GM23248 (cell line): ENCODE measurements around the gene SCAPER. TPM values are rescaled to one million over a fixed set of nuclear protein-coding genes. Genes with fewer than 3 reads are reported as not detected.

ENCODE experiments used
- DNase-seq: peaks from one replicate; pipeline ENCODE4 v3.0.0-alpha.2; 2015
- H2AFZ ChIP-seq: fragments of 200-600 bp; sonication (generic); 2 replicates; pipeline ENCODE4 v1.6.1; 2016; ENCODE audit warnings: antibody characterized with exemption
- H3F3A ChIP-seq: fragments of 200-600 bp; sonication (generic); 2 replicates; pipeline ENCODE4 v1.6.1; 2016; ENCODE audit warnings: mild to moderate bottlenecking, antibody characterized with exemption, mixed run types; ENCODE audit not compliant: insufficient read depth
- H3K27ac ChIP-seq: fragments of 200-600 bp; sonication (generic); 2 replicates; pipeline ENCODE4 v1.5.1; 2016; ENCODE audit warnings: mild to moderate bottlenecking
- H3K27me3 ChIP-seq: fragments of 200-600 bp; sonication (generic); replicated peaks from 2 replicates; pipeline ENCODE4 v1.6.1; 2016; ENCODE audit warnings: mild to moderate bottlenecking; ENCODE audit not compliant: insufficient read depth
- H3K36me3 ChIP-seq: fragments of 200-600 bp; sonication (generic); 2 replicates; pipeline ENCODE4 v1.6.1; 2016; ENCODE audit warnings: low read depth, mild to moderate bottlenecking
- H3K4me1 ChIP-seq: fragments of 200-600 bp; sonication (generic); 2 replicates; pipeline ENCODE4 v1.6.1; 2016; ENCODE audit warnings: mild to moderate bottlenecking; ENCODE audit not compliant: insufficient read depth
- H3K4me2 ChIP-seq: fragments of 200-600 bp; sonication (generic); one replicate; pipeline ENCODE4 v1.6.1; 2016; ENCODE audit warnings: mild to moderate bottlenecking; ENCODE audit not compliant: unreplicated experiment
- H3K4me3 ChIP-seq: fragments of 200-600 bp; sonication (generic); 2 replicates; pipeline ENCODE4 v1.5.1; 2016; ENCODE audit warnings: mild to moderate bottlenecking
- H3K79me2 ChIP-seq: fragments of 200-600 bp; sonication (generic); 2 replicates; pipeline ENCODE4 v1.6.1; 2016; ENCODE audit warnings: mild to moderate bottlenecking; ENCODE audit not compliant: insufficient read depth
- H3K9ac ChIP-seq: fragments of 200-600 bp; sonication (generic); 2 replicates; pipeline ENCODE4 v1.6.1; 2016; ENCODE audit warnings: mild to moderate bottlenecking
- H3K9me2 ChIP-seq: fragments of 200-600 bp; sonication (generic); 2 replicates; pipeline ENCODE4 v1.6.1; 2016; ENCODE audit warnings: mixed run types, mild to moderate bottlenecking, moderate library complexity; ENCODE audit not compliant: insufficient read depth
- H3K9me3 ChIP-seq: fragments of 200-600 bp; sonication (generic); one replicate; pipeline ENCODE4 v1.6.1; 2017; ENCODE audit warnings: low read depth
- H4K20me1 ChIP-seq: fragments of 200-600 bp; sonication (generic); 2 replicates; pipeline ENCODE4 v1.6.0; 2016; ENCODE audit not compliant: insufficient read depth
- EZH2 ChIP-seq: fragments of 200-600 bp; sonication (generic); IDR thresholded peaks from 2 replicates; pipeline ENCODE4 v1.6.1; 2018; ENCODE audit warnings: antibody characterized with exemption, mild to moderate bottlenecking; ENCODE audit not compliant: insufficient read depth, poor library complexity, severe bottlenecking
- EZH2phosphoT487 ChIP-seq: fragments of 200-600 bp; sonication (generic); IDR thresholded peaks from 2 replicates; pipeline ENCODE4 v1.6.1; 2018; ENCODE audit warnings: antibody characterized with exemption, moderate library complexity, mild to moderate bottlenecking, low read depth; ENCODE audit not compliant: insufficient read depth
- WGBS, 2 experiments: methylation state at CpG; one replicate each; pipeline ENCODE4 v1.1.6; 2015 to 2017; ENCODE audit warnings: low lambda C conversion rate in 2 of 2, low coverage in 1 of 2; ENCODE audit errors: missing lambda C conversion rate in 2 of 2; 5-methylcytosine and 5-hydroxymethylcytosine counted together
- in situ Hi-C: fragments of 300-500 bp; cut with MboI; formaldehyde crosslinking; loops from 2 replicates; pipeline ENCODE4 v1.15.0; 2020
- polyA plus RNA-seq: library from polyadenylated mRNA; unstranded; fragments of >200 nt; fragmentation: Nextera tagmentation; extraction: Ambion mirVana; gene quantifications from 2 replicates; pipeline ENCODE4 v1.2.1, GENCODE V29; 2016
- total RNA-seq: library from RNA; depleted of rRNA; stranded (reverse); fragments of >200 nt; shearing (Covaris generic); gene quantifications from 2 replicates; pipeline ENCODE4 v1.2.3, GENCODE V29; 2014

Gene SCAPER
- total and polyA plus RNA-seq, 2 experiments from 2014 or later: 5.9 to 7.8 TPM

DNA sequence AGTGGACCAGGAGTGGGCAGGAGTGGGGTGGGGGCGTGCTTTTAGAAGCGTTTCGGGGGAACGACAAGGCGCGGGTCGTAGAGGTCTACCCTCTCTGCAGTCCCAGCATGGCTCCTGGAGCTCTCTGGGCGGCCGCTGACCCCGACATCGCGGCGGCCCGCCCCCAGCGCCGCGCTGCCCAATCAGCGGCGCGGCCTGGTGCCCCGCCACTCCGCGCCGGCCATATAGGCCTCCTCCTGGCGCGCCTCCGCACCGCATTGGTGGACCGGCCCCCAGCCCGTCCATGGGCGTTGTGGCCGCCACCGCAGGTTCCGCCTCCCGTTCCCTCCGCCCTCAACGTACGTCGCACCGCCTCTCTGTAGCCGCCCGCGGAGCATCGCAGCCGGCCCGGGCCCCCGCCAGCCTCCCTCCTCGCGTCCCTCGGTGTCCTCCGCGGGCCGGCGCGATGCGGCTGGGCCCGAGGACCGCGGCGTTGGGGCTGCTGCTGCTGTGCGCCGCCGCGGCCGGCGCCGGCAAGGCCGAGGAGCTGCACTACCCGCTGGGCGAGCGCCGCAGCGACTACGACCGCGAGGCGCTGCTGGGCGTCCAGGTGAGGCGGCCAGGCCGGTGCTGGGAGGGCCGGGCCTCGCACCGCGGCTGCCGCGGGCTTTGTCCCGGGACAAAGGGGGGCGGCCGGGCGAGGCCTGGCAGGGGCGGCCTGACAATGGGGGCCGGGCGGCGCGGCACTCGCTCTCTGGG is 26.4 kb upstream of the SCAPER start, which contains the start of gene RCN2:
Gene RCN2 (plus strand): TSS at position 353 of the 738 bp plus-strand sequence. CDS start 93 bp downstream, at position 446.
- Histone ChIP-seq H3K27ac (peak within 1 kb of the TSS; percentile 27), H3K9ac (peak within 1 kb of the TSS; percentile 87), H3K4me3 (peak within 1 kb of the TSS; percentile 76), H3K9me2 (no peaks in the 10 kb centered on the region), H3K36me3 (peaks cover 4% of the 10 kb centered on the region; the same call in 1 of the 2 replicates), H2AFZ (peak within 1 kb of the TSS; percentile 100), H3K27me3 (no peaks in the 10 kb centered on the region), H3K4me2 (peak within 1 kb of the TSS; percentile 100), H4K20me1 (no peaks in the 10 kb centered on the region), H3K9me3 (no peaks in the 10 kb centered on the region), H3K79me2 (peaks cover 24% of the 10 kb centered on the region), H3K4me1 (peaks cover 6% of the 10 kb centered on the region; the same call in 1 of the 2 replicates), H3F3A (no peaks in the 10 kb centered on the region)
- in situ Hi-C loops: no loop called here
- 1% methylated on average over 77 to 91 of the region's 96 CpGs for WGBS, 2 experiments
- TF ChIP-seq EZH2phosphoT487: no peak
- no peak for TF ChIP-seq EZH2
- peak; percentile 99 for DNase-seq

DNA sequence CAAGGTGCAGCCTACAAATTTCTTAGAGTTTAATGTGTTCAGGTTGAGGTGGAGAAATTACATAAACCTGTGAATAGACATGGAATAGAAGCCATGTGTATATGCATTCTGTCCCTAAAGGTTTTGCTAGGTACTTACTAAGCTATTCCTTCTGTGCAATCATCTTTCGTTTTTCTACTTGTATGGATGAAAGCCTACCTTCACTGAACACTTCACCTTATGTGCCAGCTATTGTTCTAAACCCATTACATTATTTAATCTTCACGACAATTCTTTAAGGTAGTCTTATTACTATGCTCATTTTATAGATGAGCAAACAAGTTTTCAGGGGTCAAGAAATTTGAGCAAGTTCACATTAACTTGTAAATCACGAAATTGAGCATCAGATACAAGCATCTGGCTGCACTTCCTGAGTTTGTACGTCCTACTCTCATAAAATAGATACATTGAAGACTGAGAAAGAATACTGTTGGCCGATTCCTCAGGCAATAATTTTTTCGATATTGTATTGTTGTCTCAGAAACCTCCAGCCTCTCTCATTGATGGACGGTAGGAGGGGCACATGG is 25.8 kb upstream of the SCAPER start:
- no peak for DNase-seq
- Histone ChIP-seq H3K4me1 (peaks cover 6% of the 10 kb centered on the region; the same call in 1 of the 2 replicates), H3K27me3 (no peaks in the 10 kb centered on the region), H3K79me2 (peaks cover 24% of the 10 kb centered on the region), H3K9ac (peak overlapping the region; percentile 76), H3K9me3 (no peaks in the 10 kb centered on the region), H3K4me2 (peak overlapping the region; percentile 100), H4K20me1 (no peaks in the 10 kb centered on the region), H2AFZ (peak overlapping the region; percentile 100), H3F3A (no peaks in the 10 kb centered on the region), H3K27ac (peak overlapping the region; percentile 27), H3K36me3 (peaks cover 4% of the 10 kb centered on the region; the same call in 1 of the 2 replicates), H3K4me3 (peak overlapping the region; percentile 76), H3K9me2 (no peaks in the 10 kb centered on the region)
- in situ Hi-C loops: no loop called here
- 20 to 26% methylated on average over 6 to 7 of the region's 7 CpGs for WGBS, 2 experiments
- TF ChIP-seq EZH2: no peak
- no peak for TF ChIP-seq EZH2phosphoT487

DNA sequence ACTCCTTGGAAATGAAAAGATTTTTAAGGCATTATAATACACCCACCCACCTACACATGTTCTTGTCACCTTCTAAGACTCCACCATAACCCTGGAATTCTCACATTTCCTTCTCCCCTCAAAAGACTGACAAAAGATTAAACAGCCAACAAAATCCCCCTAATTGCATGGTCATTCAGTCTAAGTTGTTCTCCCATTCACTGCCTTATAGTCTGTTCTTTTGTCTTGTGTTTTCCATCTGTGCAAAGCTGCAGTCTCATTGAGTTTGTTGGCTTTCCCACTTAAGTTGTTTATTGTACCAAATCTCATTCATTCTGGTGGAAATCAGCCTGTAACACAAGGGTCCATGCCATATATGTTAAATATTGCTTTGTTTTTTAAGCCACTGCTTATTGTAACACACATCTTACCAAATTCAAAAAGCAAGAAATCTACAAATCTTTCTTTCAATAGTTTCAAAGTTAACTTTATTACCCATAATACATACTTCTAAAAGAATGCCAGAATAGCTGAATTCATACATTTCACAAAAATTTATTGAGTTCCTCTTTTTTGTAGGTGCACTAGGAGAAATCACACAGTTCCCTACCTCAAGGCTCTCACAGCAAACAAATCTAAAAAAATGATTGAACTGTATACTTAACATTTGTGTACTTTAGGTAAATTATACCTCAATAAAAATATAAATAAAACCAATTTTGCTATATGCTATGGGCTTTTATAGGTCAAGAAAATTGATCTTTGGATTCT is 24.0 kb upstream of the SCAPER start:
- Histone ChIP-seq H3K9me3 (no peaks in the 10 kb centered on the region), H3K27me3 (no peaks in the 10 kb centered on the region), H3K4me1 (peaks cover 6% of the 10 kb centered on the region; the same call in 1 of the 2 replicates), H4K20me1 (no peaks in the 10 kb centered on the region), H3K4me2 (no peak overlapping the region), H3F3A (no peaks in the 10 kb centered on the region), H2AFZ (peak overlapping the region; percentile 100; the same call in 1 of the 2 replicates), H3K4me3 (no peak overlapping the region), H3K27ac (no peak overlapping the region), H3K79me2 (peaks cover 23% of the 10 kb centered on the region), H3K9me2 (no peaks in the 10 kb centered on the region), H3K9ac (no peak overlapping the region), H3K36me3 (no peaks in the 10 kb centered on the region)
- DNase-seq: no peak
- in situ Hi-C loops: no loop called here
- no peak for TF ChIP-seq EZH2phosphoT487
- TF ChIP-seq EZH2: no peak

DNA sequence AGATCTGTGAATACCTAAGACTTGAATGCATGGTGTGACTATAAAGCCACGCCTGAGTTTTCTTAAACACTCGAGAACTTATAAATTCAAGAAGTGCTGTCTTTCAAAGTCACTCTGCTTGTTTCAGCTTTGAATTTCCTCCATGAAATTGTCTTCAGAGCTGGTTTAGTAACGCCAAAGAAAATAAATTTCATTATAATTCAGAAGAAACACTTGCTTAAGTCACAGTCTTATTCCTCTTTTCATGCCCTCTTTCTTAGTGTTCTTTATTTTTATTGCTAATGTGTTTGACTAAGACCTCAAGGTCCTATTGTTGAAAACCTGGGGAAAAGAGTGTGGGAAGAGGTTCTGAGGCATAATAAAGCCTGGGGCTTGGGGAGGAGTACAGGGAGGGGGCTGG is 23.1 kb upstream of the SCAPER start:
- Histone ChIP-seq H3K9me2 (no peaks in the 10 kb centered on the region), H4K20me1 (no peaks in the 10 kb centered on the region), H2AFZ (no peak overlapping the region), H3K4me1 (peaks cover 6% of the 10 kb centered on the region; the same call in 1 of the 2 replicates), H3K4me2 (no peak overlapping the region), H3F3A (no peaks in the 10 kb centered on the region), H3K36me3 (no peaks in the 10 kb centered on the region), H3K4me3 (no peak overlapping the region), H3K9me3 (no peaks in the 10 kb centered on the region), H3K27ac (no peak overlapping the region), H3K9ac (no peak overlapping the region), H3K27me3 (no peaks in the 10 kb centered on the region), H3K79me2 (peaks cover 14% of the 10 kb centered on the region)
- 76% methylated on average over 3 of the region's 3 CpGs for WGBS, 2 experiments
- TF ChIP-seq EZH2phosphoT487 (no peak), EZH2 (no peak)
- in situ Hi-C loops: no loop called here
- no peak for DNase-seq
